ENCODE results near the gene SOAT1. TPM values are rescaled to one million over a fixed set of nuclear protein-coding genes. Genes with fewer than 3 reads are reported as not detected.

Gene SOAT1
- total and polyA plus RNA-seq, 10 of the 15 experiments (the other 5 are each of a cell fraction or from before 2014, with no cell fraction given) = 8.6 to 68.5 (median 22.3) TPM

- no peaks in the 10 kb centered on the region for H3K9me3 ChIP-seq (replicated peaks; ENCODE audit: control insufficient read depth, insufficient read depth, low read length)
- no peak overlapping the region for H2AFZ ChIP-seq (ENCODE audit: control insufficient read depth, low read depth, low read length)
- no peaks in the 10 kb centered on the region; a peak in 4 of 4 replicates for H3K36me3 ChIP-seq (ENCODE audit: control insufficient read depth in 2 of 2, insufficient read depth in 2 of 2, low read length in 1 of 2)
- no peaks in the 10 kb centered on the region for H3K27me3 ChIP-seq (replicated peaks in 1 of 2; ENCODE audit: control insufficient read depth in 2 of 2, insufficient read depth in 2 of 2, low read length in 1 of 2)
- no peak overlapping the region for H3K4me3 ChIP-seq
- H3K79me2 ChIP-seq (ENCODE audit: control insufficient read depth, insufficient read depth, low read length) = no peaks in the 10 kb centered on the region; the same call in none of the 2 replicates
- in situ Hi-C loops (cut with MboI) (no loop called here), intact Hi-C loops (cut with micrococcal nuclease; ENCODE audit: unreplicated experiment) (no loop called here)
- no peak overlapping the region for H3K27ac ChIP-seq (ENCODE audit: control insufficient read depth, insufficient read depth)
- ATAC-seq = no peak
- BruUV-seq (replicated peaks) = no TSS peak
- ChIA-PET SMC1A (ENCODE audit: uncharacterized antibody, unreplicated experiment) (no interaction called here), RAD21 (ENCODE audit: unreplicated experiment) (no interaction called here), POLR2A (interaction anchor here (1.5 kb wide), 1 partner anchor 19 kb away, joined by 4 read pairs; the partner anchor contains the start of gene SOAT1), CTCF (no interaction called here)
- no peak for FAIRE-seq
- WGBS (ENCODE audit: insufficient coverage, insufficient replicate concordance, low lambda C conversion rate, missing lambda C conversion rate) = 90% methylated on average over 6 of the region's 6 CpGs
- DNase-seq (ENCODE audit: low read depth, low spot score) = no peak
- no peak overlapping the region for H3K9ac ChIP-seq (ENCODE audit: control insufficient read depth, insufficient read depth, low read length)
- H3K4me1 ChIP-seq (ENCODE audit: control insufficient read depth, insufficient read depth, low read length) = no peaks in the 10 kb centered on the region; the same call in 1 of the 2 replicates
- H4K20me1 ChIP-seq (ENCODE audit: control insufficient read depth, insufficient read depth) = no peaks in the 10 kb centered on the region
- no peak overlapping the region for H3K4me2 ChIP-seq (ENCODE audit: control insufficient read depth, insufficient read depth)
- TF ChIP-seq ZNF274 (IDR thresholded peaks at IDR 0.05; ENCODE audit: insufficient read depth, insufficient read length) (no peak), SREBF2 (IDR thresholded peaks at IDR 0.05; ENCODE audit: low read length) (no peak), PBX3 (IDR thresholded peaks at IDR 0.05; ENCODE audit: insufficient replicate concordance, low read depth, low read length) (no peak), IKZF1 (conservative IDR thresholded peaks at IDR 0.05) (no peak), BHLHE40 (IDR thresholded peaks at IDR 0.05; ENCODE audit: borderline replicate concordance in 1 of 2, low read depth in 2 of 2, low read length in 1 of 2) (no peak), ZSCAN29 (IDR thresholded peaks at IDR 0.05) (no peak), EP300 (IDR thresholded peaks at IDR 0.05; ENCODE audit: borderline replicate concordance in 1 of 2, control insufficient read depth in 1 of 2, low read depth in 2 of 2, low read length in 2 of 2) (no peak), CBX5 (IDR thresholded peaks at IDR 0.05; ENCODE audit: low read depth) (no peak), SPI1 (IDR thresholded peaks at IDR 0.05; ENCODE audit: borderline replicate concordance, insufficient read depth, low read depth, low read length) (no peak), HCFC1 (IDR thresholded peaks at IDR 0.05; ENCODE audit: low read length) (no peak), RAD51 (IDR thresholded peaks at IDR 0.05) (no peak)
- TF ChIP-seq, protein P1, sequence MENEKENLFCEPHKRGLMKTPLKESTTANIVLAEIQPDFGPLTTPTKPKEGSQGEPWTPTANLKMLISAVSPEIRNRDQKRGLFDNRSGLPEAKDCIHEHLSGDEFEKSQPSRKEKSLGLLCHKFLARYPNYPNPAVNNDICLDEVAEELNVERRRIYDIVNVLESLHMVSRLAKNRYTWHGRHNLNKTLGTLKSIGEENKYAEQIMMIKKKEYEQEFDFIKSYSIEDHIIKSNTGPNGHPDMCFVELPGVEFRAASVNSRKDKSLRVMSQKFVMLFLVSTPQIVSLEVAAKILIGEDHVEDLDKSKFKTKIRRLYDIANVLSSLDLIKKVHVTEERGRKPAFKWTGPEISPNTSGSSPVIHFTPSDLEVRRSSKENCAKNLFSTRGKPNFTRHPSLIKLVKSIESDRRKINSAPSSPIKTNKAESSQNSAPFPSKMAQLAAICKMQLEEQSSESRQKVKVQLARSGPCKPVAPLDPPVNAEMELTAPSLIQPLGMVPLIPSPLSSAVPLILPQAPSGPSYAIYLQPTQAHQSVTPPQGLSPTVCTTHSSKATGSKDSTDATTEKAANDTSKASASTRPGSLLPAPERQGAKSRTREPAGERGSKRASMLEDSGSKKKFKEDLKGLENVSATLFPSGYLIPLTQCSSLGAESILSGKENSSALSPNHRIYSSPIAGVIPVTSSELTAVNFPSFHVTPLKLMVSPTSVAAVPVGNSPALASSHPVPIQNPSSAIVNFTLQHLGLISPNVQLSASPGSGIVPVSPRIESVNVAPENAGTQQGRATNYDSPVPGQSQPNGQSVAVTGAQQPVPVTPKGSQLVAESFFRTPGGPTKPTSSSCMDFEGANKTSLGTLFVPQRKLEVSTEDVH (IDR thresholded peaks at IDR 0.05; ENCODE audit: low read depth, partially characterized antibody) = no peak
- TF ChIP-seq, protein P2, sequence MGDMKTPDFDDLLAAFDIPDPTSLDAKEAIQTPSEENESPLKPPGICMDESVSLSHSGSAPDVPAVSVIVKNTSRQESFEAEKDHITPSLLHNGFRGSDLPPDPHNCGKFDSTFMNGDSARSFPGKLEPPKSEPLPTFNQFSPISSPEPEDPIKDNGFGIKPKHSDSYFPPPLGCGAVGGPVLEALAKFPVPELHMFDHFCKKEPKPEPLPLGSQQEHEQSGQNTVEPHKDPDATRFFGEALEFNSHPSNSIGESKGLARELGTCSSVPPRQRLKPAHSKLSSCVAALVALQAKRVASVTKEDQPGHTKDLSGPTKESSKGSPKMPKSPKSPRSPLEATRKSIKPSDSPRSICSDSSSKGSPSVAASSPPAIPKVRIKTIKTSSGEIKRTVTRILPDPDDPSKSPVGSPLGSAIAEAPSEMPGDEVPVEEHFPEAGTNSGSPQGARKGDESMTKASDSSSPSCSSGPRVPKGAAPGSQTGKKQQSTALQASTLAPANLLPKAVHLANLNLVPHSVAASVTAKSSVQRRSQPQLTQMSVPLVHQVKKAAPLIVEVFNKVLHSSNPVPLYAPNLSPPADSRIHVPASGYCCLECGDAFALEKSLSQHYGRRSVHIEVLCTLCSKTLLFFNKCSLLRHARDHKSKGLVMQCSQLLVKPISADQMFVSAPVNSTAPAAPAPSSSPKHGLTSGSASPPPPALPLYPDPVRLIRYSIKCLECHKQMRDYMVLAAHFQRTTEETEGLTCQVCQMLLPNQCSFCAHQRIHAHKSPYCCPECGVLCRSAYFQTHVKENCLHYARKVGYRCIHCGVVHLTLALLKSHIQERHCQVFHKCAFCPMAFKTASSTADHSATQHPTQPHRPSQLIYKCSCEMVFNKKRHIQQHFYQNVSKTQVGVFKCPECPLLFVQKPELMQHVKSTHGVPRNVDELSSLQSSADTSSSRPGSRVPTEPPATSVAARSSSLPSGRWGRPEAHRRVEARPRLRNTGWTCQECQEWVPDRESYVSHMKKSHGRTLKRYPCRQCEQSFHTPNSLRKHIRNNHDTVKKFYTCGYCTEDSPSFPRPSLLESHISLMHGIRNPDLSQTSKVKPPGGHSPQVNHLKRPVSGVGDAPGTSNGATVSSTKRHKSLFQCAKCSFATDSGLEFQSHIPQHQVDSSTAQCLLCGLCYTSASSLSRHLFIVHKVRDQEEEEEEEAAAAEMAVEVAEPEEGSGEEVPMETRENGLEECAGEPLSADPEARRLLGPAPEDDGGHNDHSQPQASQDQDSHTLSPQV (IDR thresholded peaks at IDR 0.05) = no peak
- TF ChIP-seq, protein P3, sequence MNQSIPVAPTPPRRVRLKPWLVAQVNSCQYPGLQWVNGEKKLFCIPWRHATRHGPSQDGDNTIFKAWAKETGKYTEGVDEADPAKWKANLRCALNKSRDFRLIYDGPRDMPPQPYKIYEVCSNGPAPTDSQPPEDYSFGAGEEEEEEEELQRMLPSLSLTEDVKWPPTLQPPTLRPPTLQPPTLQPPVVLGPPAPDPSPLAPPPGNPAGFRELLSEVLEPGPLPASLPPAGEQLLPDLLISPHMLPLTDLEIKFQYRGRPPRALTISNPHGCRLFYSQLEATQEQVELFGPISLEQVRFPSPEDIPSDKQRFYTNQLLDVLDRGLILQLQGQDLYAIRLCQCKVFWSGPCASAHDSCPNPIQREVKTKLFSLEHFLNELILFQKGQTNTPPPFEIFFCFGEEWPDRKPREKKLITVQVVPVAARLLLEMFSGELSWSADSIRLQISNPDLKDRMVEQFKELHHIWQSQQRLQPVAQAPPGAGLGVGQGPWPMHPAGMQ (IDR thresholded peaks at IDR 0.05; ENCODE audit: borderline replicate concordance) = no peak
Observed at GRCh38 chr1:179313004-179313403, 19.4 kb downstream of the SOAT1 start.
